ENCODE data around the gene KIF3A.

The KIF3A gene

DNA sequence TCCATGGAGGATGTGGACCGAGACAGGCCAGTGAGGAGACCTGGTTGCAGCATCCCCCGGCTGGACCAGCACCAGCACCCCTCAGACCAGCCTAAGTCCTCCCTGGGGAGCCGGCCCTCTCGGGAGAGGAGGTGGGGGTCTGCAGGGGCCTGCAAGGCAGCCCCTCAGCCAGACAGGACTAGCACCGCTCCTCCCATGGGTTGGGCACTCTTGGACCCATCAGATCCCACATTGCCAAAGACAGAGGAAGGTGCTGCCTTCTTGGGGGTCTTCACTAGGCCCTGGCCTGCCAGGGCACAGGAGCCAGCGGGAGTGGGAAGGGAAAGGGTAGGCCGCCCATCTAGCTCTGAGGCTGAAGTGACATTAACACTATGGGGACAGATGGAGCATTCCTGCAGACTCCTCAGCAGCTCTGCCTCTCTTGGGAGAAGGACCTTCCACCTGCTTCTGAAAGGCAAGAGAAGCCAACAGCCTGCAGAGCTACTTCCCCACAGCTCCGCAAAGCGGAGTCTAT, 72.6 kb downstream of the KIF3A start:
- no peak for TF ChIP-seq CTCF (IDR thresholded peaks at IDR 0.05)
- intact Hi-C loops (cut with DNase I; ENCODE audit: low total_unique reads) = no loop called here
- Histone ChIP-seq H3K36me3 (no peaks in the 10 kb centered on the region), H3K4me1 (peaks cover 0 to 3% (median 1%) of the 10 kb centered on the region in 4 donors), H3K27ac (no peak overlapping the region), H3K9me3 (no peaks in the 10 kb centered on the region), H3K27me3 (no peaks in the 10 kb centered on the region), H3K4me3 (no peak overlapping the region)
- DNase-seq = no peak

DNA sequence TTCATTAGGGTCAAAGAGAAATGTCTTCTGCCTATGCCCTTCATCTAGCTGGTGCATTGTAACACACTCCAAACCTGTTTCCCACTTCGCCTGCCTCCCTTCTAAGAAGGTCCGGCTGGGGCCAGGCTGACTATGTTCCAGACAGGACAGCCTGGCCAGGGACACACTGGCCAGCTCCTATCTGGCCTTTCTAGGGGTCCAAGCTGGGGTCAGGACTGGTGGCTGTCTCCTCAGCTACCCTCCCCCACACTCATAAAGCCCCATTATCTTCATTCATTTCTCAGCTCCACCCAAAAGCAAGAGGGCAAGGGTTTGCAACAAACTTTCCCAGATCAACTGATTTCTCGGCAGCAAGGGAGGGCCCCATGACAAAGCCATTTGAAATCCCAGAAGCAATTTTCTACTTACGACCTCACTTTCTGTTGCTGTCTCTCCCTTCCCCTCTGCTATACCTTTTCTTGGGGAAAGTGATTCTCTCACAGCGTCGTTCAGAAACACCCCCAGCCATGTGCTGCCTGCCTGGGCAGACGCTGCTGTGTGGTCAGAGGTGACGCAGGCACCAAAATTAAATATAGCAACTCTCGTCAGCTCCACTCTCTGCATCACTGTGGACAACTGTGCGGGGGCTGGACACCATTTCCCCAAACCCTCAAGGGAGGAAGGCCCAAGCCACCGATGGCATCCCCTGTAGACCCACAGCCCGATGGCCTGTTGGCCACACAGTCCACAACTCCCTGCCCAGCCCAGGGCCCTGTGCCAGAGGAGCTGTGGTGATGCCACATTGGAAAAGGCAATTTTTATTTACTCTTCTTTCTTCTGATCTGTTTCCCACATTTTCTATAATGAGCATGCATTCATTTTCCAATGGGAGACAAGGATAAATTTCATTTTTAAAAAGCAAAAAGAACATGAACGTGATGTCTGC, 73.3 kb downstream of the KIF3A start:
- Histone ChIP-seq H3K27me3 (no peaks in the 10 kb centered on the region), H3K4me3 (no peak overlapping the region), H3K9me3 (no peaks in the 10 kb centered on the region), H3K27ac (no peak overlapping the region), H3K4me1 (peaks cover 0 to 3% (median 1%) of the 10 kb centered on the region in 4 donors), H3K36me3 (no peaks in the 10 kb centered on the region)
- intact Hi-C loops (cut with DNase I; ENCODE audit: low total_unique reads) = no loop called here
- no peak for DNase-seq
- TF ChIP-seq CTCF (IDR thresholded peaks at IDR 0.05) = no peak

DNA sequence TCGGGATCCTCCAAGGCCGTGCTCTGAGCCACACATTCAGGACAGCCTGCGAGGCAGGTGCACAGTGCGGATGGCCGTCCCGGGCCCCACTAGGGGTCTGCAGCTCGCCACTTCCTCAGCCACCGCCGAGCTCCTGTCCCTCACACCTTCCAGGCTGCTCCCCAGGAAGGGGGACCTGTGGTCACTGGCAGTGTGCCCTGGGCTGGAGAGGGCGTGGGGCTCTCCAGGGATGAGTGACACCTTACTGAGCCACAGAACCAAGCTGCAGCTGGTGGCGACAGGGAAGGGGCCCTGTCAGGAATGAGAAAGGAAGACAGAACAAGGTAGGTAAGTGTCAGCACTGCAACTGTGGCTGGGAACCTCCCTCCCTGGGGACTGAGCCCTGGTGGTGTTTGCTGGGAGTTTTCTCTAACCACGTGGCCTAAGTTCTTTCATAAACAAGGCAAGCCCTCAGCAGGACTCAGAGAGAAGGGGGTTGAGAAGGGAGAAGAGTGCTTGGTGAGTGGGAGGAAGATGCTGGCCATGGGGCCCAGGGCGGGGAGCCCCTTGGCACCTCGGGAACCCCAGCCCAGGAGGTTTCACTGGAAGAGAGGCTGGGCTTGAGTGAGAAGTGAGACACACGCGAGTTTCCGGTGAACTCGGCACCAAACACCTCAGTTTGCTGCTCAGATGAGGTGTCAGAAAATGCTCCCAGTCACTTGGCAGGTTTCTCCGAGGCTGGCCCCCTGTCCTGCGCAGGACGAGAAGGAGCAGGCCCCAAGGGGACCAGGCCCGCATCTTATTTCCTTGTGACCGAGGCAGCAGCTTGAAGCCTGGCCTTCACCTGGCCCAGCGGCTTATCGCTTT, 74.2 kb downstream of the KIF3A start:
- no peaks in the 10 kb centered on the region for H3K9me3 ChIP-seq
- H3K27ac ChIP-seq = no peak overlapping the region
- no peaks in the 10 kb centered on the region for H3K27me3 ChIP-seq
- peaks cover 0 to 3% (median 1%) of the 10 kb centered on the region in 4 donors for H3K4me1 ChIP-seq
- no peak overlapping the region for H3K4me3 ChIP-seq
- no peaks in the 10 kb centered on the region for H3K36me3 ChIP-seq
- TF ChIP-seq CTCF (IDR thresholded peaks at IDR 0.05) = no peak
- DNase-seq = no peak
- intact Hi-C loops (cut with DNase I; ENCODE audit: low total_unique reads) = no loop called here

GRCh38 chr5:132662004-132662401, 75.3 kb downstream of the KIF3A start:
- Histone ChIP-seq H3K27ac (no peak overlapping the region), H3K4me3 (no peak overlapping the region), H3K36me3 (no peaks in the 10 kb centered on the region), H3K9me3 (no peaks in the 10 kb centered on the region), H3K27me3 (no peaks in the 10 kb centered on the region), H3K4me1 (peaks cover 0 to 3% (median 1%) of the 10 kb centered on the region in 4 donors)
- no peak for DNase-seq
- intact Hi-C loops (cut with DNase I; ENCODE audit: low total_unique reads) = no loop called here
- TF ChIP-seq CTCF (IDR thresholded peaks at IDR 0.05) = no peak

- Histone ChIP-seq H3K4me1 (peaks cover 0 to 7% (median 5%) of the 10 kb centered on the region in 4 donors), H3K4me3 (no peak overlapping the region), H3K9me3 (no peaks in the 10 kb centered on the region), H3K27me3 (peaks cover 0 to 3% of the 10 kb centered on the region in 2 donors), H3K27ac (no peak overlapping the region), H3K36me3 (no peaks in the 10 kb centered on the region)
- intact Hi-C loops (cut with DNase I; ENCODE audit: low total_unique reads) = no loop called here
- TF ChIP-seq CTCF (IDR thresholded peaks at IDR 0.05) = no peak
- no peak for DNase-seq
Observed at GRCh38 chr5:132661231-132662003, 75.9 kb downstream of the KIF3A start.
